ENCODE results near the gene NTM. TPM values are rescaled to one million over a fixed set of nuclear protein-coding genes. Genes with fewer than 3 reads are reported as not detected.

The NTM gene
- total RNA-seq, 2 donors from 2014 or later = 1.7 to 3.6 TPM

GRCh38 chr11:132114743-132115142 lies 744.3 kb downstream of the NTM start:
- no peaks in the 10 kb centered on the region for H3K9me3 ChIP-seq (ENCODE audit: control insufficient read depth, low read length)
- H3K36me3 ChIP-seq (ENCODE audit: control insufficient read depth, insufficient read depth, low read length) = no peaks in the 10 kb centered on the region
- no peak for DNase-seq
- Mint-ChIP-seq H3K27me3 (ENCODE audit: insufficient read depth) (peaks cover 21% of the 10 kb centered on the region), H3K9me3 (no peaks in the 10 kb centered on the region), H3K4me3 (no peak overlapping the region), H3K36me3 (ENCODE audit: low read depth) (no peaks in the 10 kb centered on the region), H3K4me1 (peaks cover 38% of the 10 kb centered on the region), H3K27ac (no peak overlapping the region)
- peaks cover 5% of the 10 kb centered on the region for H3K4me1 ChIP-seq (ENCODE audit: control insufficient read depth, insufficient read depth, low read length)
- no peak overlapping the region for H3K27ac ChIP-seq (ENCODE audit: low read depth, low read length)
- WGBS, 2 experiments (ENCODE audit: insufficient coverage in 1 of 2, insufficient read length in 1 of 2) = 83 to 90% methylated on average over 2 to 3 of the region's 3 CpGs
- no peak overlapping the region for H3K9ac ChIP-seq (ENCODE audit: extremely low read depth, low read length, poor library complexity, severe bottlenecking)
- peaks cover 9% of the 10 kb centered on the region for H3K27me3 ChIP-seq (ENCODE audit: control insufficient read depth, insufficient read depth, low read length, poor library complexity, severe bottlenecking)
- no peak overlapping the region for H3K4me3 ChIP-seq (ENCODE audit: low read length)
- no peak for TF ChIP-seq CTCF (conservative IDR thresholded peaks at IDR 0.05)

GRCh38 chr11:132115454-132115853 lies 745.0 kb downstream of the NTM start:
- peaks cover 5% of the 10 kb centered on the region for H3K4me1 ChIP-seq (ENCODE audit: control insufficient read depth, insufficient read depth, low read length)

GRCh38 chr11:132116516-132116915 lies 746.1 kb downstream of the NTM start:
- WGBS, 2 experiments (ENCODE audit: insufficient coverage in 1 of 2, insufficient read length in 1 of 2) = 91% methylated on average over 3 of the region's 3 CpGs; no CpG with 5 or more reads in 1 of the 2 experiments
- no peaks in the 10 kb centered on the region for H3K9me3 ChIP-seq (ENCODE audit: control insufficient read depth, low read length)
- H3K27me3 ChIP-seq (ENCODE audit: control insufficient read depth, insufficient read depth, low read length, poor library complexity, severe bottlenecking) = peaks cover 23% of the 10 kb centered on the region
- Mint-ChIP-seq H3K36me3 (ENCODE audit: low read depth) (no peaks in the 10 kb centered on the region), H3K27ac (no peak overlapping the region), H3K27me3 (ENCODE audit: insufficient read depth) (peaks cover 26% of the 10 kb centered on the region), H3K9me3 (no peaks in the 10 kb centered on the region), H3K4me1 (peaks cover 48% of the 10 kb centered on the region), H3K4me3 (no peak overlapping the region)
- H3K4me1 ChIP-seq (ENCODE audit: control insufficient read depth, insufficient read depth, low read length) = peaks cover 5% of the 10 kb centered on the region
- H3K36me3 ChIP-seq (ENCODE audit: control insufficient read depth, insufficient read depth, low read length) = no peaks in the 10 kb centered on the region
- H3K4me3 ChIP-seq (ENCODE audit: low read length) = no peak overlapping the region
- no peak for DNase-seq
- no peak for TF ChIP-seq CTCF (conservative IDR thresholded peaks at IDR 0.05)
- no peak overlapping the region for H3K27ac ChIP-seq (ENCODE audit: low read depth, low read length)
- no peak overlapping the region for H3K9ac ChIP-seq (ENCODE audit: extremely low read depth, low read length, poor library complexity, severe bottlenecking)

More at GRCh38 chr11:132115454-132115853, 745.0 kb downstream of the NTM start:
- peaks cover 44% of the 10 kb centered on the region for H3K4me1 Mint-ChIP-seq
- no peaks in the 10 kb centered on the region for H3K9me3 ChIP-seq (ENCODE audit: control insufficient read depth, low read length)
- DNase-seq = peak; percentile 64
- no peaks in the 10 kb centered on the region for H3K36me3 Mint-ChIP-seq (ENCODE audit: low read depth)
- no peak overlapping the region for H3K4me3 ChIP-seq (ENCODE audit: low read length)
- no peaks in the 10 kb centered on the region for H3K36me3 ChIP-seq (ENCODE audit: control insufficient read depth, insufficient read depth, low read length)
- no peak overlapping the region for H3K27ac Mint-ChIP-seq
- H3K27me3 ChIP-seq (ENCODE audit: control insufficient read depth, insufficient read depth, low read length, poor library complexity, severe bottlenecking) = peaks cover 15% of the 10 kb centered on the region
- TF ChIP-seq CTCF (conservative IDR thresholded peaks at IDR 0.05) = no peak
- H3K9me3 Mint-ChIP-seq = no peaks in the 10 kb centered on the region
- H3K27me3 Mint-ChIP-seq (ENCODE audit: insufficient read depth) = peaks cover 21% of the 10 kb centered on the region
- 84 to 87% methylated on average over 4 to 5 of the region's 5 CpGs for WGBS, 2 experiments (ENCODE audit: insufficient coverage in 1 of 2, insufficient read length in 1 of 2)
- H3K27ac ChIP-seq (ENCODE audit: low read depth, low read length) = no peak overlapping the region
- H3K4me3 Mint-ChIP-seq = no peak overlapping the region
- H3K9ac ChIP-seq (ENCODE audit: extremely low read depth, low read length, poor library complexity, severe bottlenecking) = no peak overlapping the region
